Measurements from ENCODE around the gene SERP1. TPM values are rescaled to one million over a fixed set of nuclear protein-coding genes. Genes with fewer than 3 reads are reported as not detected.

SERP1 gene
- total RNA-seq, 2 experiments from 2014 or later: 98.4 to 98.5 TPM

DNA sequence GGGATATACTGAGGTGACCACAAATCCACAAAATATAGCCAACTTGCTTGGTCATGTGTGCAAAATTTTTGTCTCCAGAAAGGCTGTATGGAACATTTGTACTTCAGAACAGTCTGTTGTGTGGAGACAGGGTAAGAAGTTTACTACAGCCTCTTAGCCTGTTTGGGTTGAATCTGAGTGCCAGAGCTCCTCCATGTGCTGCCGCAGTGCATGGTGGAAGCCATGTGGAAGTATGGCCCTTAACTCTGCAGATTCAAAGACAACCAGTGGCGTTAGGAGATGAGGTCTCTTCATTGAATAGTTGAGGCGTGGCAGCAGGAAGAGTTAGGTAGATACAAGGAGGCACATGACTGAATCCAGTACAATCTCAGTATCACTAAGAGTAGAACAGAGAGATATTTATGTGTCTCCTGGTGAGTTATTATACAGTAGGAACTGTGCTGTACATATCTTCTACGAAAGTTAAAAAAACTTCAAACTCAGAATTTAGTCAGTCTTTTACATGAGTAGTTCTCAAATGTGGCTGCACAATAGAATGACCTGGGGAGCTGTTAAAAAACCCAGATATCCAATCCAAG is 9.7 kb upstream of the SERP1 start:
- no peak for DNase-seq
- H3K27ac Mint-ChIP-seq: no peak overlapping the region
- POLR2A ChIA-PET: interaction anchor here (1.2 kb wide), 1 partner anchor 9 kb away, joined by 3 read pairs; no protein-coding TSS in a partner anchor
- H3K36me3 Mint-ChIP-seq (ENCODE audit: low read depth): peaks cover 60% of the 10 kb centered on the region
- H3K4me1 Mint-ChIP-seq: peaks cover 35% of the 10 kb centered on the region
- H3K9me3 Mint-ChIP-seq: no peaks in the 10 kb centered on the region
- CTCF ChIA-PET: no interaction called here
- no peak overlapping the region for H3K4me3 Mint-ChIP-seq
- H3K27me3 Mint-ChIP-seq: no peaks in the 10 kb centered on the region

DNA sequence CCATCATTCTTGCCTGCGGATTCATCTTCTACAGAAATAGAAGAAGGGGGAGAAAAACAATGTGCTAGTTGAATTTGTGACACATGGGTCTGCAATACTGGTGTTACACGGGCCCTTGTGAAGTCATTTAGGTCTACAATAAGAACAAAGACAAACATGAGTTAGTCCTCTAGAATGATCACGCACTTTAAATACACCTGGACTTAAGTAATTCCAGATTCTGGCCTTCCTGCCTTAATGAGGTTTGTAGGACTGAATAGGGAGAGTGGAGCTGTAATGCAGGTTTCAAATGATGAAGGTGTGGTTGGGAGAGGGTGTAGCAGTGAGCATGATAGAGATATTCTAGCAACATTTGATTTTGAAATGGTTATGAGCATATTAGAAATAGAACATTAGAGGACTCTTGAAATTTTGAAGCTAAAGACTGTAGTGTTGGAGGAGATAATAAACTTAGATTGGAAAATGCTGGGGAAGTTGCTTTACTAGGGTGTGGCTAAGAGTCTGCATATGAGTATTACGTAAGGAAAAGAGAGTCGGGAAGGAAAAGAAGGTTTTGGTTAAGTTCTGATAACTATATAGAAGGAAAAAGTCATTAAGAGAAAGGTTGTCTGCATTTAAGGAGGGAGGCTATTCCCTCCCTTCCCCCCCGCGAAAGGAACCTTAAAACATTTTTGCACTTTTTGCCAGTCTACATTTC is 897 bp upstream of the SERP1 start:
- H3K4me1 Mint-ChIP-seq: peaks cover 55% of the 10 kb centered on the region
- no peaks in the 10 kb centered on the region for H3K27me3 Mint-ChIP-seq

DNA sequence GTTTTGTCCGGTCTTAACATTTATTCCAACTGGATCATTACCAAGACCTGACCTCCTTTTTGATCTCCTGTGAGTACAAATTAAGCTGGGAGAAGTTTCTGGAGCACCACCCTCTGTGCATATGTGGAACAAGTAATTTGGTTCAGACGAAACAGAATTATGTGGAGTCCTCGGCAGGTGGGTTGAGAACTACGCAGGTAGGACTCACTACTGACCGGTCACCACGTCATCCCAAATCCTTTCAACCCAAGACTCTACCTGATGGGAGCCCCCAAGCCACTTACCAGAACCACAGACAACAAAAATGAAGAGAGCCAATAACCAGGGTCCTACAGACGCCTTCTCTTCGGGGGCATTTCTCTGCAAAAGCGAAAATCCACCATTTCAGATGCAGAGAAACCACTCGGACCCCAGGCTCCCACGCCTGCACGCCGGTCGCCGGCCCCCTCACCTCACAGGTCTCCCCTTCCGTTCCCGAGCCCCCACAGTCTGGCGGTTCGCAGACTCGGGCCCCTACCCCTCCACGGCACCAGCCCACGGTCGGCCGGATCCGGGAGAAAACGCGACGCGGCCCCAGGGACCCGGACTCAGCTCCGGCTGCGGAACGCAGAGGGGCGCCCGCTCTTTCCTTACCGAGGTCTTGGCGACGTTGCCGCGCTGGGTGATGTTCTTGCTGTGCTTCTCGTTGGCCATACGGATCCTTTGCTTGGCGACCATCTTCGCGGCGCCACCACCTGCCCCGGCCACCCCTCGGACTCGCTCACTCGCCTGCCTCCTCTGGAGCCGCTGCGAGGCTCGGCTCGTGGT is 674 bp downstream of the SERP1 start:
- no peaks in the 10 kb centered on the region for H3K27me3 Mint-ChIP-seq
- ChIA-PET POLR2A (interaction anchor here (0.7 to 8.4 kb wide), 27 partner anchors 8 to 793 kb away, joined by 3 to 156 read pairs (median 5); partner anchors contain the start of genes COMMD2, ERICH6, GPR171 and SELENOT), CTCF (interaction anchor here (0.5 to 1.5 kb wide), 9 partner anchors 35 to 540 kb away, joined by 3 to 4 read pairs (median 3); partner anchors contain the start of genes ERICH6, MED12L and SELENOT)
- H3K4me1 Mint-ChIP-seq: peaks cover 61% of the 10 kb centered on the region
- no peaks in the 10 kb centered on the region for H3K9me3 Mint-ChIP-seq
- H3K4me3 Mint-ChIP-seq: peak overlapping the region; percentile 85
- H3K36me3 Mint-ChIP-seq (ENCODE audit: low read depth): peaks cover 56% of the 10 kb centered on the region
- peak; percentile 51 for DNase-seq
- H3K27ac Mint-ChIP-seq: peak overlapping the region; percentile 97

More for the DNA sequence above, 897 bp upstream of the SERP1 start:
- H3K27ac Mint-ChIP-seq: peak overlapping the region; percentile 97
- peaks cover 46% of the 10 kb centered on the region for H3K36me3 Mint-ChIP-seq (ENCODE audit: low read depth)
- ChIA-PET CTCF (interaction anchor here (0.7 to 1.2 kb wide), 4 partner anchors 34 to 215 kb away, joined by 3 to 4 read pairs (median 3); no protein-coding TSS in a partner anchor), POLR2A (interaction anchor here (0.8 to 8.4 kb wide), 22 partner anchors 8 to 654 kb away, joined by 3 to 156 read pairs (median 6); partner anchors contain the start of genes ERICH6, GPR171, SELENOT and SIAH2)
- no peaks in the 10 kb centered on the region for H3K9me3 Mint-ChIP-seq
- no peak for DNase-seq
- peak overlapping the region; percentile 85 for H3K4me3 Mint-ChIP-seq

DNA sequence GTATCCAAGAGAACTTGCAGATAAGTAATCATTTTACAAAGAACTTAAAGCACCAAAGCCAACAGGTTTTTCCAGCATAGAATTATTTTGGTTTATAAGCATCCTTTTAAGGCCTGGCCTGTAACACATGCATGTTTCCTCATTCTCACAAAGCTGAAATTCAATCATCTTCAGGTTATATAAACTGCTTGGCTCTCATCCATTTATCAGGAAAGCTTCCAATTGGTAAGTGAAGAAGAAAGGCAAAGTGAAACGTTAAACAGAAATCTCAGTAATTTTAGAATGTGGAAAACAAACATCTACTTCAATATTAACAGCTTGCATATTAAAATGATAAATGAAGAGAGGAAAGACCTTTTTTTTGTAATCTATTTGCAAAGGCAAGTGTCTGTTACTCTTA is 1.6 kb downstream of the SERP1 start:
- no peaks in the 10 kb centered on the region for H3K27me3 Mint-ChIP-seq
- H3K4me3 Mint-ChIP-seq: peak overlapping the region; percentile 85
- no peak for DNase-seq
- H3K36me3 Mint-ChIP-seq (ENCODE audit: low read depth): peaks cover 53% of the 10 kb centered on the region
- H3K9me3 Mint-ChIP-seq: no peaks in the 10 kb centered on the region
- ChIA-PET POLR2A (interaction anchor here (0.8 to 8.4 kb wide), 11 partner anchors 10 to 657 kb away, joined by 3 to 156 read pairs (median 7); partner anchors contain the start of genes ERICH6, GPR171, SELENOT and SIAH2), CTCF (interaction anchor here (0.5 to 1.5 kb wide), 6 partner anchors 158 to 541 kb away, joined by 3 to 4 read pairs (median 3); partner anchors contain the start of genes ERICH6 and MED12L)
- H3K4me1 Mint-ChIP-seq: peaks cover 57% of the 10 kb centered on the region
- H3K27ac Mint-ChIP-seq: peak overlapping the region; percentile 23

DNA sequence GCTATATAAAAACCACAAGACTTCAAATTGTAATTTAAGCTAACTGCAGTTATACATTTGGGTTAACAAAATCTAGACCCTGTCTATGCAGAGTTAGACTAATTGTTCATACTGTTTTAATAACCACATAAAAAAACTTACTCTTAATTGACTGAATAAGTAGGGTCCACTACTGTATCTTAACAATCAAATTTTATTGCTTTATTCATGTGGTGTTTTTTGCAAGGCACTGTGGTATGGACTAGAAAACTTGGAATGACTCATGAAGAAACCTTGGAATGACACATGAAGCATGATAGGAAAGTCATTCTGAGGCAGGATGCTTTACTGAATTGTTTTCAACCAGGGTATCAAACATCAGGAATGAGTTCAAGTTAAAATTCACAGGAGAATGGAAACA is 2.3 kb downstream of the SERP1 start:
- Mint-ChIP-seq H3K27me3 (no peaks in the 10 kb centered on the region), H3K36me3 (ENCODE audit: low read depth) (peaks cover 50% of the 10 kb centered on the region), H3K27ac (no peak overlapping the region), H3K4me3 (peak overlapping the region; percentile 55), H3K4me1 (peaks cover 54% of the 10 kb centered on the region), H3K9me3 (no peaks in the 10 kb centered on the region)
- DNase-seq: no peak
- CTCF ChIA-PET: interaction anchor here (1.0 to 1.5 kb wide), 3 partner anchors 45 to 542 kb away, joined by 3 read pairs; partner anchors contain the start of gene MED12L
- POLR2A ChIA-PET: interaction anchor here (1.2 to 8.4 kb wide), 8 partner anchors 9 to 657 kb away, joined by 3 to 156 read pairs (median 28); partner anchors contain the start of genes ERICH6, GPR171, SELENOT and SIAH2

DNA sequence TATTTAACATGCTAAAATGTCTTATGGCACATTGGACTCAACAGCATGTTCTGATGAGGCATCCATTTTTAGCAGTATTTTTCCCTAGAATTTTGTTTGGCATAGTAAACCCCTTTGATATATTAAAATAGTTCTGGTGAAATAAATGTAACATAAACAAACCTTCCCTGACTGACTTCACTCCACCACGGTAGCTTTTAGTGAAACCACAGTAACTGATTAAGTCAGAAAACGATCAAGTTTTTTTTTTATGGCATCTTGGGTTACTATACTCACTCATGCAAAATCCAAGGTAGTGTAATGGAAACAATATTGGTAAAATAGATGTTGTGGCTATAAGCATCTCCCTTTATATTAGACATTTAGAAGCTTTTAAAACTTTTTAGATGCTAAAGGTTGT is 2.8 kb downstream of the SERP1 start:
- Mint-ChIP-seq H3K9me3 (no peaks in the 10 kb centered on the region), H3K36me3 (ENCODE audit: low read depth) (peaks cover 52% of the 10 kb centered on the region), H3K27me3 (no peaks in the 10 kb centered on the region), H3K4me1 (peaks cover 50% of the 10 kb centered on the region), H3K4me3 (no peak overlapping the region), H3K27ac (no peak overlapping the region)
- DNase-seq: no peak
- CTCF ChIA-PET: interaction anchor here (1.0 kb wide), 1 partner anchor 46 kb away, joined by 3 read pairs; no protein-coding TSS in a partner anchor
- POLR2A ChIA-PET: interaction anchor here (1.2 to 8.4 kb wide), 5 partner anchors 33 to 658 kb away, joined by 3 to 156 read pairs (median 16); partner anchors contain the start of genes GPR171, SELENOT and SIAH2

DNA sequence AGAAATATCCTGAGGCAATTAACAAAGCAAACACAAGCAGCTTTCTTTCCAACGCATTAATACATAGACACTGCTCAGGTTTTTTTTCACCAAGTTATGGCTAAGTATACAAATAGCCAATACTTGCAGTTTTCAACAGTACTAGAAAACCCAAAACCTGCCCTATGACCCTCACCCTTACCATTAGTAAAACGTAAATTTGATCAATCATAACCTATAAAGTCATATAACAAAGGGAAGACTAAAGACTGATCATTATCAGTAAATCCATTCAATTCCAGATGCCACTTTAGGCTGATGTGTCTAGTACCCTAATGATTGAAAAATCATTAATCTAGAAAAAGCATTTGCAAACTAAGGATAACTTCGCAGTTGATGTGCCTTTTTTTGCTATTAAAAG is 3.2 kb downstream of the SERP1 start:
- Mint-ChIP-seq H3K4me1 (peaks cover 46% of the 10 kb centered on the region), H3K27ac (no peak overlapping the region), H3K27me3 (no peaks in the 10 kb centered on the region), H3K9me3 (no peaks in the 10 kb centered on the region), H3K36me3 (ENCODE audit: low read depth) (peaks cover 54% of the 10 kb centered on the region), H3K4me3 (no peak overlapping the region)
- ChIA-PET POLR2A (interaction anchor here (2.1 to 8.4 kb wide), 3 partner anchors 60 to 219 kb away, joined by 7 to 156 read pairs (median 94); partner anchors contain the start of genes SELENOT and SIAH2), CTCF (interaction anchor here (1.0 kb wide), 1 partner anchor 46 kb away, joined by 3 read pairs; no protein-coding TSS in a partner anchor)
- DNase-seq: no peak

DNA sequence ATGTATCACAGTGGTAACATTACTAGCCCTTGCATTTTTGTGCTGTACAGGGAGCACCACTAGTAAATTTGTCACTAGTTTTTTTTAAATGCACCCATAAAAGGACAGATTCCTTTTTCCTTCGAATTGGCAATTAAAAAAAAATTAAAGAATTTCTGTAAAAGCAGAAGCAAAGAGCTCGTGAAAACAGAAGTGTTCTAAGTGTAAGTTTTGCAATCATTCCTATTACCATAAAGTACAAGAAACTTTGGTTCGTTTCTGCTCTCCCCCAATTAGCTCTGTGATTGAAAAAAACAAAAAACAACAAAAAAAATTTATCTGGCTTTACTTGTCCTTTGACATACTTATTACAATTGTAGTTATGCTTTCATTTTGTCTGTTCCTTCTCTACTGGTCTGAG is 5.3 kb downstream of the SERP1 start:
- DNase-seq: no peak
- peaks cover 46% of the 10 kb centered on the region for H3K36me3 Mint-ChIP-seq (ENCODE audit: low read depth)
- no peak overlapping the region for H3K4me3 Mint-ChIP-seq
- ChIA-PET POLR2A (interaction anchor here (8.4 kb wide), 1 partner anchor 221 kb away, joined by 156 read pairs; the partner anchor contains the start of gene SIAH2), CTCF (interaction anchor here (0.6 kb wide), 1 partner anchor 141 kb away, joined by 3 read pairs; no protein-coding TSS in a partner anchor)
- H3K9me3 Mint-ChIP-seq: no peaks in the 10 kb centered on the region
- H3K4me1 Mint-ChIP-seq: peaks cover 35% of the 10 kb centered on the region
- no peak overlapping the region for H3K27ac Mint-ChIP-seq
- H3K27me3 Mint-ChIP-seq: no peaks in the 10 kb centered on the region

DNA sequence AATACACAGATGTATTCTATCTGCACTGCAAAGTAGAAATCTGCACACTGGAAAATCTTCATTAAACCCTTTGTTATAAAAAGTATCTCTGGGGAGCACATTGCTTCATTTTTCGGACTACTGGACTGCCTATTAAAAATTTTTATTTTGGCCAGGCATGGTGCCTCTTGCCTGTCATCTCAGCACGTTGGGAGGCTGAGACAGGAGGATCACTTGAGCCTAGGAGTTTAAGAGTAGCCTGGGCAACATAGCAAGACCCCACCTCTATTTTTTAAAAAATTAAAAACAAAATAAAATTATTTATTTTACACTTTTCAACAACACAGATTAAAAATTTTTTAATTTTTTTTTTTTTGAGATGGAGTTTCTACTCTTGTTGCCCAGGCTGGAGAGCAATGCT is 6.0 kb downstream of the SERP1 start:
- DNase-seq: no peak
- Mint-ChIP-seq H3K4me1 (peaks cover 35% of the 10 kb centered on the region), H3K9me3 (no peaks in the 10 kb centered on the region), H3K4me3 (no peak overlapping the region), H3K27ac (no peak overlapping the region), H3K27me3 (no peaks in the 10 kb centered on the region), H3K36me3 (ENCODE audit: low read depth) (peaks cover 42% of the 10 kb centered on the region)
- CTCF ChIA-PET: interaction anchor here (0.6 kb wide), 1 partner anchor 140 kb away, joined by 3 read pairs; no protein-coding TSS in a partner anchor
- POLR2A ChIA-PET: interaction anchor here (2.1 kb wide), 1 partner anchor 132 kb away, joined by 6 read pairs; the partner anchor contains the start of gene TSC22D2

DNA sequence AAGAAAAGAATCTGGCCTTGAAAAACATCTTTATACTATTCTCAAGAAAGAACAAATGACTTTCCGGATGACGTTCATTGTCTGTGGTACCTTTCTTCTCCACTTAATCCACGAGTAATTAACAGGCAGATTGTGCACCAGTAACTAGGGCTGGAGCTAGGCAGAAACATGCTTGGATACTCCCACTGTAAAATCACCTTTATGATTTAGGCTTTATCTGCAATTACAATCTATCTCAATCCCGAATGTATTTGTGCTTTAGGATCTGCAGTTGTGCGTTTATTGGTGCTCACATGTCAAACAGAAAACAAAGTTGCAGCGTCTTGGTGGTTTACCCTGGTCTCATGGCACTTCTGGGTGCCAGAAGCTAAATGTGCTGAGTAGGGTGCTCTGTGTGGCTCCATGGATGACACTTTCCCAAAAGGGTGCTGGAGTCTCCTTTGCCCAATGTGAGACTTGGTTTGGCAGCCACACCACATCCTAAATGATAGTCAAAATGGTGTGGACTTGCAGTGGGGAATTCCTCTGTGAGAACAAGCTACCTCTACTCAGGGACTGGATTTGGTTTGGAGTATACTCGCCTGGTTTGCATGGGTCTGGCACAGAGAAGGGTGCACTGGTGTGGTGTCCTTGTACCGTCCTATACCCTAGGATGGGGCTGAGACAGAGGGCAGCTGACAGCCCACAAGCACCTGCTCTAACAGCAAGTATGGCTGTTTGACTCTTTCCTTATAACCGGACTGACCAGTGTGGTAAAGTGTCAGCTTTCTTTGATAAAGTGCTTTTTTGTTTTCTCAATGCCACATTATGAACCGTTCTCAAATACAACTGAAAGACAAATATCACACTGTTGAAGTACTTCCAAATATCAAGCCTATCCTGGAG is 7.7 kb downstream of the SERP1 start:
- no peak for DNase-seq
- Mint-ChIP-seq H3K4me1 (peaks cover 21% of the 10 kb centered on the region), H3K9me3 (no peaks in the 10 kb centered on the region), H3K4me3 (no peak overlapping the region), H3K27ac (no peak overlapping the region), H3K27me3 (no peaks in the 10 kb centered on the region), H3K36me3 (ENCODE audit: low read depth) (peaks cover 29% of the 10 kb centered on the region)
- ChIA-PET POLR2A (interaction anchor here (1.7 to 2.1 kb wide), 2 partner anchors 130 to 226 kb away, joined by 5 to 6 read pairs; partner anchors contain the start of gene TSC22D2), CTCF (interaction anchor here (1.2 to 1.3 kb wide), 2 partner anchors 11 to 249 kb away, joined by 3 to 4 read pairs; no protein-coding TSS in a partner anchor)

DNA sequence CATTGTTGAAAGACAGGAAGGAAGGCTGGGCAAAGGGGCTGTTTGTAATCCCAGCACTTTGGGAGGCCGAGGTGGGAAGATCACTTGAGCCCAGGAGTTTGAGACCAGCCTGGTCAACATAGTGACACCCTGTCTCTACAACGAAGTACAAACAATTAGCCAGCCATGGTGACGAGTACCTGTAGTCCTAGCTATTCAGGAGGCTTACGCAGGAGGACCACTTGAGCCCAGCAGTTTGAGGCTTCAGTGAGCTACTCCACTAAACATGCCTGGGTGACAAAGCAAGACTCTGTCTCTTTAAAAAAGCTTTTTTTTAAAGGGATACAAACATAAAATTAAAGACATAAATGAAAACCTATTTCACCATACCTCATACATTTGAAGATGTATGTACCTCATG is 11.1 kb downstream of the SERP1 start:
- H3K36me3 Mint-ChIP-seq (ENCODE audit: low read depth): peaks cover 4% of the 10 kb centered on the region
- DNase-seq: no peak
- H3K27me3 Mint-ChIP-seq: no peaks in the 10 kb centered on the region
- H3K4me3 Mint-ChIP-seq: no peak overlapping the region
- CTCF ChIA-PET: no interaction called here
- POLR2A ChIA-PET: interaction anchor here (1.7 kb wide), 1 partner anchor 10 kb away, joined by 7 read pairs; the partner anchor contains the start of genes EIF2A and SERP1
- H3K9me3 Mint-ChIP-seq: no peaks in the 10 kb centered on the region
- peaks cover 6% of the 10 kb centered on the region for H3K4me1 Mint-ChIP-seq
- H3K27ac Mint-ChIP-seq: no peak overlapping the region

Measured in activated CD4-positive, alpha-beta memory T cell treated with anti-CD3 and anti-CD28 coated beads, Interleukin-2, amount 10 ng/mL, durations not matched to agents 7 days and 5 days (primary cell).